Spleen (tissue), 7 donors: ENCODE data around the gene LRCH3.
"Not testable (repeated sequence)": the region's sequence is repeated elsewhere in the genome, so short reads cannot be mapped to it uniquely, and the experiment has no call there.

Experiments
- POLR2A ChIP-seq, 3 donors: fragments of 450-650 bp; IDR thresholded peaks; one replicate each; pipeline ENCODE4 v1.5.1; 2017; ENCODE audit warnings: antibody characterized with exemption in 3 of 3, mild to moderate bottlenecking in 1 of 3
- POLR2AphosphoS5 ChIP-seq, 3 donors: sonication (generic); formaldehyde crosslinking; IDR thresholded peaks; one replicate each; pipeline ENCODE4 v1.5.1; 2017; ENCODE audit warnings: antibody characterized with exemption in 3 of 3
- TF ChIP-seq, protein P1 (sequence below), 11 experiments: fragments of 200-600 bp in 7 of 11; fragments of 450-650 bp in 4 of 11; sonication (generic) in 4 of 11; IDR thresholded peaks in 8 of 11; conservative IDR thresholded peaks in 3 of 11; 1 replicate in 7 of 11; 2 replicates in 4 of 11; pipeline versions ENCODE4 v1.4.0 to v1.8.0; 2016 to 2021; ENCODE audit warnings: antibody characterized with exemption in 11 of 11, inconsistent platforms in 4 of 11, mild to moderate bottlenecking in 1 of 11
- donor health status: DM: no; HTN: no; CAD: no; lungs with moderate emphysema.
- donor health status: DM: no; HTN: no; CAD: no.
- donor health status: DM: no; HTN: no; CAD: no.

DNA sequence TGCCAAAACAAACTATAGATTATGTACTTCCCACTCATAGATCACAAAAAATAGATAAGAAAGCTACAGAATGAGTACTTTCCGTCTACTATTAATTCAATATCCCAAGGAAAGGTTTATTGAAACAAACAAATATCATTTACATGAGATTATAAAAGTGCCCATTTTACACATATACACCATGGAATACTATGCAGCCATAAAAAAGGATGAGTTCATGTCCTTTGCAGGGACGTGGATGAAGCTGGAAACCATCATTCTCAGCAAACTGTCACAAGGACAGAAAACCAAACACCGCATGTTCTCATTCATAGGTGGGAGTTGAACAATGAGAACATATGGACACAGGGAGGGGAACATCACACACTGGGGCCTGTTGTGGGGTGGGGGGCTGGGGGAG is 136.5 kb downstream of the LRCH3 start:
- TF ChIP-seq, protein P1, sequence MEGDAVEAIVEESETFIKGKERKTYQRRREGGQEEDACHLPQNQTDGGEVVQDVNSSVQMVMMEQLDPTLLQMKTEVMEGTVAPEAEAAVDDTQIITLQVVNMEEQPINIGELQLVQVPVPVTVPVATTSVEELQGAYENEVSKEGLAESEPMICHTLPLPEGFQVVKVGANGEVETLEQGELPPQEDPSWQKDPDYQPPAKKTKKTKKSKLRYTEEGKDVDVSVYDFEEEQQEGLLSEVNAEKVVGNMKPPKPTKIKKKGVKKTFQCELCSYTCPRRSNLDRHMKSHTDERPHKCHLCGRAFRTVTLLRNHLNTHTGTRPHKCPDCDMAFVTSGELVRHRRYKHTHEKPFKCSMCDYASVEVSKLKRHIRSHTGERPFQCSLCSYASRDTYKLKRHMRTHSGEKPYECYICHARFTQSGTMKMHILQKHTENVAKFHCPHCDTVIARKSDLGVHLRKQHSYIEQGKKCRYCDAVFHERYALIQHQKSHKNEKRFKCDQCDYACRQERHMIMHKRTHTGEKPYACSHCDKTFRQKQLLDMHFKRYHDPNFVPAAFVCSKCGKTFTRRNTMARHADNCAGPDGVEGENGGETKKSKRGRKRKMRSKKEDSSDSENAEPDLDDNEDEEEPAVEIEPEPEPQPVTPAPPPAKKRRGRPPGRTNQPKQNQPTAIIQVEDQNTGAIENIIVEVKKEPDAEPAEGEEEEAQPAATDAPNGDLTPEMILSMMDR (IDR thresholded peaks at IDR 0.05 in 8 of 11, conservative IDR thresholded peaks at IDR 0.05 in 3 of 11): not testable (repeated sequence)
- not testable (repeated sequence) for TF ChIP-seq POLR2A, POLR2AphosphoS5 (IDR thresholded peaks at IDR 0.05)
